Activated effector memory CD4-positive, alpha-beta T cell treated with anti-CD3 and anti-CD28 coated beads, Interleukin-2, amount 50 U/mL, for 16 hours (primary cell): ENCODE data around the gene PKP1.

Source experiments
- DNase-seq: peaks from one replicate; pipeline ENCODE4 v3.0.0-alpha.2; 2020

Gene PKP1

DNA sequence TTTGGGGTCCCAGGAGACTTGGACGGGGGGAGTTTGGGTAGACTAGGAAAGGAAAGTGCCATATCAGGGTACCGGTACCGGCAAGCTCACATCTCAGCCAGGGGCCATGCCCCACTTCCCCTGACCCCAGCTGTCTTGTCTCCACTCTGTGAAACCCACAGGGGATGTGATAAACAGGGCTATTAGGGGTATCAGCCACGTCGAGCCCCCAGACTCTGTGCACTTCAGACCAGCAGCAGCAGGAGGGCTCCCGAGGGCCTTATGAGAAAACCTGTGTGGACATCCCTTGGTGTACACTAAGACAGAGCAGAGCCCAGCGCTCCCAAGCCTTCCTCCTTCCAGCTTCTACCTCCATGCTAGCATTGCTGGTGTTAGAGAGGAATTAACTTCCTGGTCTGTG is 47.9 kb downstream of the PKP1 start:
- DNase-seq: no peak

DNA sequence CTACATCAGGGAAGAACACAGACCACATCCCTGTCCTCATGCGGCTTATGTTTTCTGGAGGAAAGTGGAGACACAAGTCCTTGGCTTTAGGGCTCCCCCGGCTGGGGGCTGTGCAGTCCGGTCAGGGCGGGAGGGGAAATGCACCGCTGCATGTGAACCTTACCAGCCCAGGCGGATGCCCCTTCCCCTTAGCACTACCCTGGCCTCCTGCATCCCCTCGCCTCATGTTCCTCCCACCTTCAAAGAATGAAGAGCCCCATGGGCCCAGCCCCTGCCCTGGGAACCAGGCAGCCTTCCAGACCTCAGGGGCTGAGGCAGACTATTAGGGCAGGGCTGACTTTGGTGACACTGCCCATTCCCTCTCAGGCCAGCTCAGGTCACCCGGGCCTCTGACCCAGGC is 48.7 kb downstream of the PKP1 start:
- DNase-seq: no peak

DNA sequence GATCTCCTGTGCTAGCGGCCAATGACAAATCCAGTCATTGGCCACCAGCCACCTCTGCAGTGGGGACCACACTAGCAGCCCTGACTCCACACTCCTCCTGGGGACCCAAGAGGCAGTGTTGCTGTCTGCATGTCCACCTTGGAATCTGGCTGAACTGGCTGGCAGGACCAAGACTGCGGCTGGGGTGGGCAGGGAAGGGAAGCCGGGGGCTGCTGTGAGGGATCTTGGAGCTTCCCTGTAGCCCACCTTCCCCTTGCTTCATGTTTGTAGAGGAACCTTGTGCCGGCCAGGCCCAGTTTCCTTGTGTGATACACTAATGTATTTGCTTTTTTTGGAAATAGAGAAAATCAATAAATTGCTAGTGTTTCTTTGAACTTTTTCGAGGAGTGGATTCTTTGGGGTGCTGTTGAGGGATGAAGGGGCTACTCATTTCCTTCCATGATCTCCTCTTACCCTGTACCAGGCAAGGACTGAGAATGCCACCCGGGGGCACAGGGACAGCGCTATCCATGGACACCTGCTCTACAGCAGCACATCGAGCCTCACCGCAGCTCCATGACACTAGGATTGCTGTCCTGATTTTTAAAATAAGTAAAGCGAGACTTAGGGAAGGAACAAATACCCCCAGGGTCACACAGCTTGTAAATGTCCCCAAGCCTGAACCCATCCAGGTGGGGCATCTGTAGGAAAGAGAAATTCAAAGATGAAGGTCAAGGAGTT is 49.5 kb downstream of the PKP1 start:
- DNase-seq: no peak

GRCh38 chr1:201334325-201335173 is 51.2 kb downstream of the PKP1 start:
- DNase-seq: no peak

- DNase-seq: no peak
Measured at GRCh38 chr1:201335174-201335870, 52.0 kb downstream of the PKP1 start.

DNA sequence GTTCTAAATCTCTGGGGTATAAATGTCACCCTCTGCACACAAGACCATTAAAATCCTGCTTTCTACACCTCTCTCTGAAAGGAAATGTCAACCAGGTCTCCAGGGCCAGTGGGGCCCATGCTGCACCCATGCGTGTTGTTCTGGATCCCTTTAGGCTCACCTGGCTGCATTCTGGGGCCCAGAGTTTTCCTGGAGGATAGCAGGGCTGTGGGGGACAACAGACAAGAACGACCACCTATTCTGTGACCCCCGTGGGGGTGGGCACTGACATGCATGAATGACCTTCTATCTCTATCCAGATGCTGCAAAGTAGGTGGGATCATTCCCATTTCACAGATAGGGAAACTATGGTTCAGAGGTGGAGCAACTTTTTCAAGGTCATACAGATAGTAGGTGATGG is 52.6 kb downstream of the PKP1 start:
- DNase-seq: no peak

GRCh38 chr1:201336711-201337450 is 53.6 kb downstream of the PKP1 start:
- no peak for DNase-seq

DNA sequence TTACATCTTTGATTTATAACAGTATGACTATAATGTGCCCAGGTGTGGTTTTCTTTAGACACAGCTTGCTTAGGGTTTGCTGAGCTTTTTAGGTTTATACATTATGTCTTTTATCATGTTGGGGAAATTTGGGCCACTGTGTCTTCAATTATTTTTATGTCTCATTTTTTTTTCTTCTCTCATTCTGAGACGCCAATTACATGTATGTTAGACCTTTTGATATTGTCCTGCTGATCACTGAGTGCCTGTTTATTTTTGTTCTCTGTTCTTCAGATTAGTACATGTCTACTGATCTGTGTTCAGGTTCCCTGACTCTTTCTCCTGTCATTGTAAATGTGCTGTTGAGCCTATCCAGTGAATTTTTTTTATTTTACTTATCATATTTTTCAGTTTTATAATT is 58.1 kb downstream of the PKP1 start:
- no peak for DNase-seq

- DNase-seq: no peak
Measured at GRCh38 chr1:201344206-201345080, 61.1 kb downstream of the PKP1 start.

- DNase-seq: no peak
Measured at GRCh38 chr1:201345081-201345355, 61.7 kb downstream of the PKP1 start.

DNA sequence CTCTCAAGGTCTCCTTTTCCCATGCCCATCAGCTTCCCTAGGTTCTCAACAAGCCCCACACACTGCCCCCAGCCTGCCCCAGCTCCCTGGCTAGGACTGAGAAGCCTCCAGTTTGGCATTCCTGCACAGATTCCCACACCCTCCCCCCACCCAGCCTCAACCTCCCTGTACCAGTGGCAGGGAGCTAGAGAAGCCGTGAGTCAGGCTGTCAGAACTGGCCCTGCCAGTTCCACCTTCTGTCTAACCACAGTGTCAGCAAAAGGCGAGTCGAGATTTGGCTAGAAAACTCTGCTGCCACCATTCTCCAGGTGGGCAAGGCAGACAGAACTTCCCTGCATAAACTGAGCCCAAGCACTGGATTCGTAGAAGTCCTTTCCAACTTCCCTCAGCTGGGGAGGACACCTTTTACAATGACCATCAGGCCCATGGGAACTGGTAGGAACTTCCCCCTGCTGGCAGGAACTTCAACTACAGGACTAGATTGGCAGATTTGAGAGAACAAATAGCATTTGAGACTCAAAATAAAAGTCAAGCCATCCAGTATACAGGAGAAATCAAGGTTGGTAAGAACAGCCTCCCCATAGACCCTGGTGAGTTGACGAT is 63.1 kb downstream of the PKP1 start:
- DNase-seq: no peak

DNA sequence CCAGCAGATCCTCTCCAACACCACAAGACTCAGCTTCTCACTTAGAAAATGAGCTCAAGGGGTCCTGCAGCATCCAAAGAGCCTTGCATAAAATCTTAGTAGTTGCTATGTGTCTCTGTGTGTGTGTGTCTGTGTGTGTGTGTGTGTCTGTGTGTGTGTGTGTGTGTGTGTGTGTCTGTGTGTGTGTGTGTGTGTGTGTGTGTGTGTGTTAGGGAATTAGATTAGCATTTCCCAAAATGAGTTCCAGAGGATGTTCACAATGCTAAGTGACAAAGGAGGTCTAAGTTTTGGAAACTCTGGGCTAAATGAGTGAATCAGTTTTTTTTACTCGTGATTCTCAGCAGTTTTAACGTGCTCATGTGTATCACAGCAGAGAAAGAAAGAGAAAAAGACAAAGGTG is 63.7 kb downstream of the PKP1 start:
- DNase-seq: no peak

DNA sequence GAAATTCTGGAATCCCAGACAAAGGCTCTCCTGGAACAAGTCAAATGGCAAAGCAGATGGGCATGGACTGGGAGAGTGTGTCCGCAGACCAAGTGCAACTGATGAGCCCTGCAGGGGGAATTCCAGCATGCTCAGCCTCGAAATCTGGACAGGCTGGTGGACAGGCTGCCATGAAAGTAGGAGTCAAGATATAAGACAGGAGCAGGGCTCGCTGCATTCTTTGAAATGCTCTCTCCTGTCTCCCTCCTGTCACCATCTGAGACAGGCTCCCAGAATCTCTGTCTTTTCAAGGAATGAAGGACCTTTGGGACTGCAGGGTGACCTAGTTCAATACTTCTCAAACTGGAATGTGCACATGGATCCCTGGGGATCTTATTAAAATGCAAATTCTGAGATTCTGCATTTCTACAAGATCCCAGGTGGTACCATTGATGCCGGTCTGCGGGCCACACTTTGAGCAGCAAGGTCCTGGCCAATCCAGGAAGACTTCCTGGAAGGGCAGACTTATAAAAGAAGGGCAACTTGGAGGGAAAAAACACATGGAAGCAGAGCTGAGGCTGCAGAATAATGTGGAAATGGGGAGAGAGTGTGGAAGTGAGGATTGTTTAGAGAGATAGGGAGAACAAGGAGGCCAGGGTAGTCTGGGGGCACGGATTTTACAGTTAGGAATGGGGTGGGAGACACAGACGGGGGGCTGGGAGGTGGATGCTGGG is 64.3 kb downstream of the PKP1 start:
- no peak for DNase-seq

- no peak for DNase-seq
Measured at GRCh38 chr1:201348211-201348566, 64.9 kb downstream of the PKP1 start.

GRCh38 chr1:201349092-201349491 is 65.8 kb downstream of the PKP1 start:
- no peak for DNase-seq

GRCh38 chr1:201350361-201350725 is 67.0 kb downstream of the PKP1 start:
- no peak for DNase-seq

- no peak for DNase-seq
Measured at GRCh38 chr1:201350884-201351283, 67.6 kb downstream of the PKP1 start.

- DNase-seq: no peak
Measured at GRCh38 chr1:201351617-201352016, 68.3 kb downstream of the PKP1 start.

DNA sequence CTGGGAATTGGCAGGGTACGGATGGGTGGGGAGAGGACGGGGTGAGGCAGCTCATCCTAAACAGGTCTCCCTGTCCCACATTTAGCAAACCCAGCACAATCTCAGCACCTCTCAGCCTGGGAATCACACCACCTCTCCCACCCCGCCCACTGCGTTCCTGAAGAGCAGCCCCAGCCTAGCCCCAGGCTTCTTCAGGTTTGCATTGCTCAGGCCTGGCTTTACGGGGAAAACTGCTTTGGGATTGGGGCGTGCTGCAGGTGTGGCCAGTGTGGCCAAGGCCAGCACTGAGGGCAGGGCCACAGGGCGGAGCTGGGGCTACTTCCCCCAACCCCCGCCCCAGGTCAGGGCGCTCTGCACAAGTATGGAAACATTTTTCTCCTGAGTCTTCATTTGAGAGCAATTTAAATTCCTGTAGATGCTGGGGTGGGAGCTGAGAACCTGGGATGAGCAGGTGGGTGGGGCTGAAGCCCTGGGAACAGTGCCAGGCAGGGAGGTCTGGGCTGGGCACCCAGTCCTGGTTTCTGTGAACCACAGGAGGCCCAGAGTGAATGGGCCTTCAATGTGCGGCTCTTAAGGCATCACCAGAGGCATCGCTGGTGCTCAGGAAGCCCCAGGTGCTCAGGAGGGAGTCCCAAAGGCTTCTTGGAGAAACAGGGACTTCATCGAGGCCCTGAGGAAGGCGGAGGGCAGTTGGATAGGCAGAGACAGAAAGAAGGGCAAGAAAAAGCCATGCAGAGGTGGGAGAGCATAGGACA is 70.1 kb downstream of the PKP1 start:
- DNase-seq: no peak

- DNase-seq: no peak
Measured at GRCh38 chr1:201354151-201354900, 71.0 kb downstream of the PKP1 start.
